NCI-H1092 (cell line): Measurements from ENCODE around the gene RGMA.
A peak's percentile ranks its signal among the peaks of the same experiment; 100 is the strongest.
"Not testable (repeated sequence)": the region's sequence is repeated elsewhere in the genome, so short reads cannot be mapped to it uniquely, and the experiment has no call there.

Source experiments
- DNase-seq: peaks from one replicate; lab custom pipeline; 2025; lab: John Stamatoyannopoulos, UW

The RGMA gene

GRCh38 chr15:93066834-93067648 is 22.0 kb downstream of the RGMA start:
- DNase-seq = no peak

GRCh38 chr15:93066224-93066681 is 22.8 kb downstream of the RGMA start:
- DNase-seq = no peak

- no peak for DNase-seq
These were observed 23.4 kb downstream of the RGMA start for GRCh38 chr15:93065641-93066045.

- DNase-seq = no peak
These were observed 25.0 kb downstream of the RGMA start for GRCh38 chr15:93063796-93064690.

- DNase-seq = no peak
These were observed 25.7 kb downstream of the RGMA start for GRCh38 chr15:93063262-93063671.

GRCh38 chr15:93062628-93063261 is 26.3 kb downstream of the RGMA start:
- not testable (repeated sequence) for DNase-seq

- DNase-seq = no peak
These were observed 28.4 kb downstream of the RGMA start for GRCh38 chr15:93060336-93061248.

GRCh38 chr15:93059442-93059841 is 29.6 kb downstream of the RGMA start:
- no peak for DNase-seq

- DNase-seq = no peak
These were observed 30.0 kb downstream of the RGMA start for GRCh38 chr15:93058904-93059427.

GRCh38 chr15:93058128-93058527 is 30.9 kb downstream of the RGMA start:
- DNase-seq = no peak

GRCh38 chr15:93057618-93058017 is 31.4 kb downstream of the RGMA start:
- DNase-seq = no peak

GRCh38 chr15:93056836-93057235 is 32.2 kb downstream of the RGMA start:
- DNase-seq = no peak

- DNase-seq = no peak
These were observed 33.8 kb downstream of the RGMA start for GRCh38 chr15:93055211-93055610.

- no peak for DNase-seq
These were observed 36.7 kb downstream of the RGMA start for GRCh38 chr15:93052090-93052879.

GRCh38 chr15:93051236-93052089 is 37.5 kb downstream of the RGMA start:
- no peak for DNase-seq

GRCh38 chr15:93050648-93051047 is 38.4 kb downstream of the RGMA start:
- no peak for DNase-seq

- DNase-seq = no peak
These were observed 39.0 kb downstream of the RGMA start for GRCh38 chr15:93049914-93050578.

- DNase-seq = no peak
These were observed 39.8 kb downstream of the RGMA start for GRCh38 chr15:93049233-93049632.

GRCh38 chr15:93048759-93049161 is 40.3 kb downstream of the RGMA start:
- DNase-seq = peak; percentile 42
